HG02642 (cell line): Measurements from ENCODE around the gene GALNT1.

ENCODE experiments used
- ATAC-seq: cut with Tn5 transposase; IDR thresholded peaks from one replicate; pipeline ENCODE4 v1.9.1; 2021; ENCODE audit warnings: mild to moderate bottlenecking; ENCODE audit not compliant: unreplicated experiment, poor library complexity

The GALNT1 gene

DNA sequence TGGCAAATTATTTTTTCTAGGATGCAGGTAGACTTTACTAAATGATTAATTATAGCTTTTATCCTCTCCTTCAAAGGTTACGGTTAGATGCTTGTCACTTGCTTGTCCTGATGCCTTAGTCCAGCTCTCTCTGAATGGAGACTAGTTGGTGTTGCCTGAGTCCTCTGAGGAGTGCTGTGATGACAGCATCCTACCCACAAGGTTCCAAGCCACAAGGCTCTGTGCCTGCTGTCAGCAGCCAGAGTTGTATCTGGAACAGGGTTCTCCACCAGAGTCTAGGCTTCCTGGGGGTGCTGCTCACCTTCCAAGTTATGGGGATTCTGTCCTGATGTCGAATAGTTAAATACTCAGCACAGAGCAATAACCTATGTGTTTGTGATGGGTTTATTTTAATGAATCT, 125.7 kb downstream of the GALNT1 start:
- no peak for ATAC-seq

DNA sequence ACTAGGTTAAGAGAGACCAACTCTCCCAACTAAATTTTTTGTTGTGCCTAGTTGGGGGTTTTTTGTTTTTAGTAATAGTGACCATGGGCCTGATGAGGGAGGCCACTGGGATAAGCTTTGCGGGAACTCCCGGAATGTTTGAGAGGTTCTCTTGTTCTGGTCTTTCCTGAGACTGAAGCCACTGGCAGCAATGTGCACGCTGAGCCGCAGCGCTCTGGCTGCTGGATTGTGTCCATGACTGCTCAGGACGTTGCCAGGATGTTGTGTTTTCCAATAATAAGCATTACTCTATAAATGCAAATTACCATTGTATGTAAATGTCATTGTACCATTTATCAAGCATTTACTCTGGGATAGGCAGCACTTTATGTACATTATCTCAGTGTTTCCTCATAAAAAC, 126.1 kb downstream of the GALNT1 start:
- no peak for ATAC-seq

DNA sequence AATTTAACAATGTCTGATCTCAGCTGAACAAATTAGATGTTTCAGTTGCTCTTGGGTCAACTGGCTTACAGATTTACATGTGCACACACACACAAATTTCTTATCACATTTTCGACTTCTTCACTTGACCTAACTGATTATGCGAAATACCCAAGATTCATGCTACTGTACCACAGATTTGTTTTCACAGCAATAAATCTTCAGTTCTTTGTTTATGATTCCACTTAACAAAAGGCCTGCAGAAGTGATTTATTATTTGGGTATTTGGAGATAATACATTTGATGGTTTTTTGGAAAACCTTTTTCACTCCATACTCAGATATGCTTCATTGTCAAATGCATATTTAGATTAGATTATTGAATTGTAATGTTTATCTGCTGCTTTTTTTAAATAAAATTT, 129.0 kb downstream of the GALNT1 start:
- no peak for ATAC-seq

DNA sequence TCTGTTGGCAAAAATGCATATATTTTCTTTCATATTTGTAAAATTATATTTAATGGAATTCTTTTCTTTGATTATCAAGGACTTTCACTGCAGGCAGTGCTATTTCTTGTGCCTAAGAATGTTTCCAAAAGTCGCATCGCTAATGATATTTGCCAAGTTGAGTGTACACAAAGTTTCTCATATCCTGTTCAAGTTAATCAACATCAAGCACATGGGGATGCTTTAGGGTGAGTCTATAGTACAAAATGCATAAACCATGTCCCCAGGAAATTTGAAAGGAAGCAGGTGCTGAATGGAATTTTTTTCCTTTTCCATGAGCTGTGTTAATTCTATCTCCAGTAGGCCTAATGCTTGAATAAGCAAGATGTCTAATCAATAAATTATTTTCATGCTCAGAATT, 129.7 kb downstream of the GALNT1 start:
- ATAC-seq = no peak

DNA sequence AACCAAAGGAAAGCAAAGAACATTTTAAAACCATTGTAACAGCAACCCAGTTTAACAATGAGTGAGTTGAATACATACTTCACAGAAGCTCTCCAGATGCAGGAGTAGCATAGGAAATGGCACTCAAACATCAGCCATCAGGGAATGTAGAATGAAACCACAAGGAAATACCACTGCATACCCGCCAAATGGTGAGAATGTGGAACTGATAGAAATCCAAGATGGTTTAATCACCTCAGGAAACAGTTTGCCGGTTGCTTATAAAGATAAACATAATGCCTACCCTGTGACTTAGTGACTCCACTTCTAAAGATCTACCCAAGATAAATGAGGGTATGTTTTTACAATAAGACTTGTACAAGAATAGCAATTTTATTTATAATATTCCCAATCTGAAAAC, 132.0 kb downstream of the GALNT1 start:
- ATAC-seq = no peak

DNA sequence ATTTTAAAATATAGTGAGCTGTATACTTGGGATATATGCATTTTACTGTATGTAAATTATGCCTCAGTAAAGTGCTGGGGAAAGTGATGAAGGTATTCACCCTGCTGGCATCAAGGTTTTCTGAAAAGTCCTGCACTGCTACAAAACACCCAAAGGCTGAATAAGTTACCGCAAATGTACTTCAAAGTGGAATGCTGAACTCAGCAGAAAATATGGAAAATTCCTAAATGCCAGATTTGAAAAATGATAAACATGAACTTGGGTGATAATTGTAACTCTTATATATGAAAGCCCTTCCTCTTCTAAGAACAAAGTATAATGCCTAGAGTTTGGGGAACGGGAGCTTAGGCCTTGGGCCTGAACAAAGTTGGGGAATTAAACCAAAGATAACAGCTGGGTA, 133.0 kb downstream of the GALNT1 start:
- no peak for ATAC-seq

DNA sequence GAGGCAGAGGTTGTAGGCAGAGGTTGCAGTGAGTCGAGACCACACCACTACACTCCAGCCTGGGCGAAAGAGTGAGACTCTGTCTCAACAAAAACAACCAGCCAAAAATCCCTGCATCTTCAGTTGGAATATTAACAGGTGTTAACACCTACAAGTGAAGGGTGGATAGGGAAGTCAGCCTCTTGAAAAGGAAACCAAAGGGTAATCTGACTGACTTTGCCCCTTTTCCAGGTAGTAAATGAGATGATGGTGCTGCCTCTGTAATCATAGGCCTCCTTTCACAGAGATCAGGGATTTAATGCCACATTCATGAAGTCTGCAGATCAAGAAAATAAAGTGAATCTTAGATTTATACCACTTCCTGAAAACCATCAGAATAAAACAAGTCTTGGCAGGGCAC, 133.6 kb downstream of the GALNT1 start:
- ATAC-seq = no peak

DNA sequence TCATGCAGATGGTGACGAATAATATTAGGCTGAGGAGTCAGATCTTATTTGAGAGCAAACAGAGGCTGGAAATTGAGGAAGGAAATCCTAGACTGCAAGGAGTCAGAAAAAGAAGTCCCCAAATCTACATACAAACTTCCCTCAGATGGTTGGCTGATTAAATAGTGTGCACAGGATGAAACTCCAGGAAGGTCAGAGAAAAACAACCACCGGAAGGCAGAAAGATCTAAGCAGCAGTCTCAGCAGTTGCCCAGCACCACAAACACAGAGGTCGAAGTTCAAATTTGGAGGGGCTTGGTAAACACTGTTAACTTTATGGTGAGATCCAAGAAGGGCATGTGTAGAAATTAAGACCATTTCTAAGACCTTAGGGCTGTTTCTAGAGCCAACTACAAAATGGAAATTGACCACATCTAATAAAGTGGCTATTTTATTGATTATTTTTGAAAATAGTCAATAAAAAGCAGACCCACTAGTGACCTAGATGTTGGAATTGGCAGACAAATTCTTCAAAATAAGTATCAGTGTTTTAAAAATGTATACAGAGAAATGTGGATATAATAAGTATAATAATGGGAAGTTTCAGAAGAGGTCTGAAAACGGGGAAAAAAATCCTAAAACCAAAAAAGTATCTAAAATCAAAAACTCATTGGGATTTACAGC, 134.8 kb downstream of the GALNT1 start:
- no peak for ATAC-seq

DNA sequence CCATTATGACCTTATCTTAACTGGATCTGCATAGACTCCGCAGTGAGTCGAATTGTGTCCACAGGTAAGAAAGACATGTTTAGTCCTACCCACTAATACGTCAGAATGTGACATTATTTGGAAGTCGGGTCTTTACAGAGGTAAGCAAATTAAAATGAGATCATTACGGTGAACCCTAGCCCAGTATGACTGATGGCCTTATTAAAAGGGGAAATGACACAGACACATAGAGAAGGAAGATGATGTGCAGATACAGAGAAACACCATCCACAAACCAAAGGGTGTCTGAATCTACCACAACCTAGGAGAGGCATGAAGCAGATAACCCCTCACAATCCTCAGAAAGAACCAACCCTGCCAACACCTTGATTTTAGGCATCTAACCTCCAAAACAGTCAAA, 135.6 kb downstream of the GALNT1 start:
- no peak for ATAC-seq

DNA sequence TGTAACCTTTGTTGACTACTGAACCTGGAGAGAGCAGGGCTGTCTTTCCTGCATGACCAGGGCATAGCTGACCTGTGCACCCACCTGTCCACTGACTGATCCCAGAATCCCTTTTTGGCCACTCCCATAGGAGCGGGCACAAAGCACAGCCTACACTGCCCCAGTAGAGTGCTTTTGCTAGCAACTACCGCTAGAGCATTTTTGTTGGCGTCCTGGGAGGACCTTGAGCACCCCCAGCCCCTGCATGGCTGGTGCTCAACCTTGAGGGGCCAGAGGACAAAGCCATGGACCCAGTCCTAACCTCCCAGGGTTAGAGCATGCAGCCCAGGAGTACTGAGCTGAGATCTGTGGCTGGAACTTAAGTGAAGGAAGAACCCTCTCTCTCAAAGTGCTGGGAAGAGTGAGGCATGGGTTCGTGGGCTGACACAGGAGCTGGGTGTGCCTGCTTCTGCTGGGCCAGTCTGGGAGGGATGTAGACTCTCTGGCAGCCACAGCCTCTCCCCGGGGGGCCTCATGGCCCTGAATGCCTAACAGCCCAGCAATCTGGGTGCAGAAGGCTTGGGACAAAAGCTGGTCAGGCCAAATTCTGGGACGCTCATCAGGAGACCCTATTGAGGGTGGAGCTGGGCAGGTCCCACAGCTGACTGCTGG, 140.0 kb downstream of the GALNT1 start:
- ATAC-seq = no peak

DNA sequence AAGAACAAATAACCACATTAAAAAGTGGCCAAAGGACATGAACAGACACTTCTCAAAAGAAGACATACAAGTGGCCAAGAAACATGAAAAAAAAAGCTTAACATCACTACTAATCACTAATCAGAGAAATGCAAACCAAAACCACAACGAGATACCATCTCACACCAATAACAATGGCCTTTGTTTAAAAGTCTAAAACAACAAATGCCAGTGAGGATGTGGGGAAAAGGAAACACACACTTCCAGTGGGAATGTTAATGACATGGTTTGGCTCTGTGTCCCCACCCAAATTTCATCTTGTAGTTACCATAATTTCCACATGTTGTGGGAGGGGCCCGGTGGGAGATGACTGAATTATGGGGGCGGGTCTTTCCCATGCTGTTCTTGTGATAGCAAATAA, 147.1 kb downstream of the GALNT1 start:
- ATAC-seq = no peak

DNA sequence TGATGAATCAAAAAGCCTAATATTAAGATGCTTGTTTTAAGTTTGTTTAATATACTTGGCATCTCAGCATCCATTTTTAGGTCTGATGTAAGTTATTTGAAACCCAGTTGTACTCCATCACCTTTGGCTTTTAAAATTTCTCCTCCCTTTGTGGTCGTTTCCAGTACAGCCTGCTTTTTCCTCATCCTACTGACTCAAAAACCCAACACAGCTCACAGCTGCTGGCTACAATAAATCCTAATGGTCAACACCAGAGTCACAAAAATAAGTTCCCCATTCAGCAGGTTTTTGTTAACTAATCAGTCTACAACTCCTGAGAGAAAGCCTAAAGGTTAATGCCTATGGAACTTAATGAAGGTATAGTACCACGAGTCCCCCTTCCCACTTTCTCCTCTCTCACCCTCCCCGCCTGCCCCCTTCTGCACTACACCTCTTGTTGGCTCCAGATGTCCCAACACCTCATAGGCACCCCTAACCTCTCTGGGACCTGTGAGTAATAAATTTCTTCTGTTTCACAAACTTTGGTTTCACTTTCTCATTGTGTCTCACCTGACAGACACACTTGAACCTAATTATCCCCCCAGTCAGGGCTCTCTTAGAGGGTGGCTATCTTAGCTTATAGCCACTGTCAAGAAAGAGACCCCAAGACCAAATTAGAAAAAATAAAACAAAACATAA, 148.6 kb downstream of the GALNT1 start:
- ATAC-seq = no peak

DNA sequence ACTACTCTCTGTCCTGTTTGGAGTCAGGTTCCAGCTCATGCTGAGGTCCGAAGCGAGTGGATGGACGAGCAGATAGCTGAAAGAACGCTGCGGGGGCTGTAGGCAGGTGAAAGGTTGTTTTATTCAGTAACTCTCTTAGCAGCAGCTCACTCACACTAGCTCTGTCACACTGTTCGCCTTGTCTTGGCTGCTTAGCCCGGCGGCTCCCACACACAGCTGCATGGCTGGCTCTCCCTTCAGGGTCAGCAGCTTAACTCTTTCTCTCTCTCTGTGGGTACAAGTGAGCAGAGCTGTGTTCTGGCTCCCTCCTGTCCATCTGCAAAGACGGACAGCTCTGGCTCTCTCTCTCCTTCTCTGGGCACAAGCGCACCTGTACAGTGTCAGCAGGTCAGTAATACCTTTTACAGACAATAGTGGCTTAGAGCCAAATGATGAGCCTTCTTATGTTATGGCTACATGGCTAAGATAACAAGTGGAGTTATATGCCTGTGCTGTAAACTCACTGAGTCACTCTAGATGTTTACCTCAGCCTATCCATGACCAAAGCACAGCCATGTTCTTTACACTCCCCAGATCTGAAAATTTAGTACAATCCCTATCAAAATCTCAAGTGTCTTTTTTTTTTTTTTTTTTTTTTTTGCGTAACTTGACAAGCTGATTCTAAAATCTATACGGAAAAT, 149.3 kb downstream of the GALNT1 start:
- ATAC-seq = no peak

DNA sequence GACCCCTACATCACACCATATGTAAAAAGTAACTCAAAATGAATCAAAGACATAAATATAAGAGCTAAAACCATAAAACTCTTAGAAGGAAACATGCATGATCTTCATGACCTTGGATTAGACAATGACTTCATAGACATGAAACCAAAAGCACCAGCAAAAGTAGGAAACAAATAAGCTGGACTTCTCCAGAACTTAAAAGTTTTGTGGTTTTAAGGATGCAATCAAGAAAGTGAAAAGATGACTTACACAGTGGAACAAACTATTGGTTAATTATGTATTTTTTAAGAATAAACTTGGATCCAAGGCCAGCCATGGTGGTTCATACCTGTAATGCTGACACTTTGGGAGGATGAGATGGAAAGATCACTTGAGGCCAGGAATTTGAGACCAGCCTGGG, 150.2 kb downstream of the GALNT1 start:
- ATAC-seq = no peak

DNA sequence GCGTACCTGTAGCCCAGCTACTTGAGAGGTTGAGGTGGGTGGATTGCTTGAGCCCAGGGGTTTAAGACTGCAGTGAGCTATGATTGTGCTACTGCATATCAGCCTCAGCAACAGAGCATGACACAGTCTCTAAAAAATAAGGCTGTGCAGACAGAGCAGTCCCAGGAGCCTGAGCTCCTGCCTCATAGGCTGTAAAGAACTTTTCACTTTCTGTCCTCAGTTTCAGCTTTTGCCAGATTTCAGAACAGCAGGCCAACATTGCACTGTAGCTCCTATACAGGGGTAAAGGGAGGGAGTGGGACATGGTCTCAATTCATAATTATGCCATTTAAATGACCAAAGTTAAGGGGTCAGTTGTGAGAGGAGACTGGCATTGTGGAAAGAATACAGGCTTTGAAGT, 150.6 kb downstream of the GALNT1 start:
- ATAC-seq = no peak

DNA sequence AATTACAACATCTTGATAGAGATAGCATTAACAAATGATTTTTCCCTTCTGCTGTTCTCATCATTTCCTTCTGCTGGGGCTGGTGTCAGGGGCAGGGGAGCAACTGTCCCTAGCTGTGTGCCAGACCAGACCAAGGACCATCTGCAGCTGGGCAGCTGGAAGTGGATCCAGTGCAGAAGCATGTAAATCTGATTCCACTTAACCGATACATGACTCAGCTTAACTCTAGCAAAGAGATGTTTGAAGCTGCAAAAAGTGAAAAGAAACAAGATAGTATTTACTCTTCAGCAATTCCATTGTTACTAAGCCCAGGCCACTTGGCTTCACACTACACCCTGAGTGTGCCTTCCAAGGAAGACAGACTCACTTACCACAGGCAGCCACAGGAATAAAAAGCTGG, 151.1 kb downstream of the GALNT1 start:
- ATAC-seq = no peak

DNA sequence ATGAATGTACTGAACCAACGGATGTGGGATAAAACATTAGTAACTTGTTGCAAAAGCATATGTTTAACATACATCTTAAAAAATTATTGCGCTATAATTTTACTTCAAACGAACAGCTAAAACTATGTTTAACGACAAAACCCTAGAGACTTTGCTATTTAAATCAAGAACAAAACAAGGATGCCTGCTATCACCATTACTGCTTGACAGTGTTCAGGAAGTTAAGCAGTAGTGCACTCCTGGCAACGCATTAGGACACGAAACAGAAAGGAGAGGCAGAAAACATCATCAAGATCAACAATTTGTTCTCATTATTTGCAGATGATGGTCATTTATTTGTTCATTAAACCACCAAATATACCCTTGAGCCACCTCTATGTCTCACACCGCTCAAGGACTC, 151.9 kb downstream of the GALNT1 start:
- ATAC-seq = no peak

DNA sequence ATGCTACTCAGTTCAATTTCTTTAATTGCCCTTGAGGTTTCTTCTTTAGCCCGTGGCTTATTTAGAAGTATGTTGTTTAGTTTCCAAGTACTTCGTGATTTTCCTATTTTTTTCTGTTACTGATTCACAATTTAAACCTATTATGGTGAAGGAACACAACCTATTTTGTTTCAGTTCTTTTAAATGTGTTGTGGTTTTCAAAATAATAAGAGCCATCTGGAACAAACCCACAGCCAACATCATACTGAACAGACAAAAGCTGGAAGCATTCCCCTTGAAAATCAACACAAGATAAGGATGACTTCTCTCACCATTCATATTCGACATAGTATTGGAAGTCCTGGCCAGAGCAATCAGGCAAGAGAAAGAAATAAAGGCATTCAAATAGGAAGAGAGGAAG, 155.2 kb downstream of the GALNT1 start:
- no peak for ATAC-seq

DNA sequence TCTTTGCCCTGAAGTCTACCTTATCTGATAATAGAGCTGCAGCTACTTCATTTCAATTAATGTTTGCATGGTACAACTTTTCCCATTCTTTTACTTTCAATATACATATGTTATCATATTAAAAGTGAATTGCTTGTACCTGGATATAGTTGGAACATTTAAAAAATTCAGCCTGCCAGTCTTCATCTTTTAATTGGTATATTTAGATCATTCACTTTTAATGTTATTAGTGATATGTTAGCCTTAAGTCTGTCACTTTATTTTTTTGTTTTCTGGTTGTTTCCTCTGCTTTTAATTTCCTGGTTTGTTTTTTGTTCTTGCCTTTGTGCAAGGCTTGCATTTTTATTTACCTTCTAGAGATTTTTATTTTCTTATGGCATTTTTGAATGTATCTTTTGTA, 158.2 kb downstream of the GALNT1 start:
- no peak for ATAC-seq

DNA sequence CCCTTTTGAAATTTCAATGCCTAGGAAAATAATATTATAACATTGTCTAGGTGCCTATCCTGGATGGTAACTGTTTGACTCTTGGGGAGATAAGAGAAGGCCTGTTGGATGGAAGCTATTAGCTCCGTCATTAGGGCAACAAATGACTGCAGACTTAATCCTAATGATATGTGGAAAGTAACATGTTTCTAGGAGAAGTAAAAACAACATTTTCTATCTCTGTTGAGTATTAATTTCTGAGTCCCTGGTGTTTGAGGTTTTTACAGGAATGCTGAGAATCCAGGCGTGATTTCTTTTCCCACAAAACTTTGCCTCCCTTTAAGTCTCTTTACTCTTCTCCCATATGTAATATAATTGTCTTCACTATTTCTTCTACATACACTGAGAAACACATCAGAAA, 159.1 kb downstream of the GALNT1 start:
- ATAC-seq = no peak

DNA sequence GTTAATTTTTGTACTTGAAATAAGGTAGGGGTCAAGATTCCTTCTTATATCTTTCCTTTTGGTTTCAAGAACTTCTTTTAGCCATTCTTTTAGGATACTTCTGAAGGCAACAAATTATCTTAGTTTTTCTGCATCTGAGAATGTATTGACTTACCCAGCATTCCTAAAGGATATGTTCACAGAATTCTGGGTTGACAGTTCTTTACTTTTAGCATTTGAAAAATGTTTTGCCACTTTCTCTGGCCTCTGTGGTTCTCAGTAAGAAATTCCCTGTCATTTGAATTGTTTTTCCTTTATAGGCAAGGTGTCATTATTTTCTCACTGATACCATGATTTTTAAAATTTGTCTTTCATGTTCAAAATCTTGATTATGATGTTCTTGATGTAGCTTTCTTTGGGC, 162.4 kb downstream of the GALNT1 start:
- ATAC-seq = no peak
